Fibroblast of villous mesenchyme (primary cell): ENCODE results near the gene KIAA1143. TPM values are rescaled to one million over a fixed set of nuclear protein-coding genes. Genes with fewer than 3 reads are reported as not detected.

ENCODE experiments used
- DNase-seq: peaks from one replicate; pipeline ENCODE4 v3.0.0-alpha.2; 2010; ENCODE audit warnings: low read depth
- H3K4me3 ChIP-seq: 2 replicates; pipeline ENCODE4 v1.5.1; 2011; ENCODE audit warnings: low read depth, mild to moderate bottlenecking, low read length
- total RNA-seq: library from RNA; depleted of rRNA; stranded (reverse); fragments of >200 nt; gene quantifications from 2 replicates; pipeline ENCODE4 v1.2.3, GENCODE V29; 2012
- TF ChIP-seq, protein P1 (sequence below): IDR thresholded peaks from 2 replicates; pipeline ENCODE4 v1.5.1; 2012; ENCODE audit warnings: low read depth, mild to moderate bottlenecking, low read length; ENCODE audit not compliant: insufficient read depth

Gene KIAA1143
- total RNA-seq, 1 donor: 20.7 TPM

DNA sequence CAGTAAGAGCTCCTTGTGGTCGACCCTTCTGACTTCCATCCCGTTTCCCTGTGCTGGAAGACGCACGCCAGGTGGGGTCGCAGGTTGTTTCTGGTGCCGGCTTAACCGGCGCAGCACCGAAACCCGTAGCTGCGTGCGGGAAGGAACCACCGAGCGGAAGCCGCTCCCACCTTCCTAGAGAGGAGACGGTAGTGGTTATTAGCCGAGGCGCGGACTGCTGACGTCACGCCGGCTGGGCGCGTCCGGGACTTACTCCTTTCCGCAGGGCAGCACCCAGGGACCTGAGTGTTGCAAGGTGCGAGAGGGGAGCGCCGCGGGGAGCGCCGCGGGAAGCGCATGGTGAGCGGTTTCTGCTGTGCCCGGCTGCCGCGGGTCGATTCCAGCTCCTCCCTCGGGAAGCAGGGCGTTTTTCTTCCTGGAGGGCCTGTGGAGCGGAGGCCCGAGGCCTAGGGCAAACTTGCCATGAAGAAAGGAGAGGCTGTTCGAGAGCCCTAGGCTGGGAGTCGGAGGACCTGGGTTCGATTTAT lies 32.0 kb downstream of the KIAA1143 start, which contains the start of gene ZNF501:
Gene ZNF501, plus strand, starts transcription at position 252 of the 527 bp plus-strand sequence. CDS start 4,787 bp downstream, outside the sequence.
- DNase-seq: peak; percentile 96
- TF ChIP-seq, protein P1, sequence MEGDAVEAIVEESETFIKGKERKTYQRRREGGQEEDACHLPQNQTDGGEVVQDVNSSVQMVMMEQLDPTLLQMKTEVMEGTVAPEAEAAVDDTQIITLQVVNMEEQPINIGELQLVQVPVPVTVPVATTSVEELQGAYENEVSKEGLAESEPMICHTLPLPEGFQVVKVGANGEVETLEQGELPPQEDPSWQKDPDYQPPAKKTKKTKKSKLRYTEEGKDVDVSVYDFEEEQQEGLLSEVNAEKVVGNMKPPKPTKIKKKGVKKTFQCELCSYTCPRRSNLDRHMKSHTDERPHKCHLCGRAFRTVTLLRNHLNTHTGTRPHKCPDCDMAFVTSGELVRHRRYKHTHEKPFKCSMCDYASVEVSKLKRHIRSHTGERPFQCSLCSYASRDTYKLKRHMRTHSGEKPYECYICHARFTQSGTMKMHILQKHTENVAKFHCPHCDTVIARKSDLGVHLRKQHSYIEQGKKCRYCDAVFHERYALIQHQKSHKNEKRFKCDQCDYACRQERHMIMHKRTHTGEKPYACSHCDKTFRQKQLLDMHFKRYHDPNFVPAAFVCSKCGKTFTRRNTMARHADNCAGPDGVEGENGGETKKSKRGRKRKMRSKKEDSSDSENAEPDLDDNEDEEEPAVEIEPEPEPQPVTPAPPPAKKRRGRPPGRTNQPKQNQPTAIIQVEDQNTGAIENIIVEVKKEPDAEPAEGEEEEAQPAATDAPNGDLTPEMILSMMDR: no peak
- peak within 1 kb of the TSS; percentile 91 for H3K4me3 ChIP-seq

DNA sequence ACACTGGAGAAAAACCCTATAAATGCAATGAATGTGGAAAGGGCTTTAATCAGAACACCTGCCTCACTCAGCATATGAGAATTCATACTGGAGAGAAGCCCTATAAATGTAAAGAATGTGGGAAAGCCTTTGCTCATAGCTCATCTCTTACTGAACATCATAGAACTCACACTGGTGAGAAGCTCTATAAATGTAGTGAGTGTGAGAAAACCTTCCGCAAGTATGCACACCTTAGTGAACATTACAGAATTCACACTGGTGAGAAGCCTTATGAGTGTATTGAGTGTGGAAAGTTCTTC lies 39.4 kb downstream of the KIAA1143 start:
- no peak overlapping the region for H3K4me3 ChIP-seq
- TF ChIP-seq, protein P1: no peak
- DNase-seq: no peak

DNA sequence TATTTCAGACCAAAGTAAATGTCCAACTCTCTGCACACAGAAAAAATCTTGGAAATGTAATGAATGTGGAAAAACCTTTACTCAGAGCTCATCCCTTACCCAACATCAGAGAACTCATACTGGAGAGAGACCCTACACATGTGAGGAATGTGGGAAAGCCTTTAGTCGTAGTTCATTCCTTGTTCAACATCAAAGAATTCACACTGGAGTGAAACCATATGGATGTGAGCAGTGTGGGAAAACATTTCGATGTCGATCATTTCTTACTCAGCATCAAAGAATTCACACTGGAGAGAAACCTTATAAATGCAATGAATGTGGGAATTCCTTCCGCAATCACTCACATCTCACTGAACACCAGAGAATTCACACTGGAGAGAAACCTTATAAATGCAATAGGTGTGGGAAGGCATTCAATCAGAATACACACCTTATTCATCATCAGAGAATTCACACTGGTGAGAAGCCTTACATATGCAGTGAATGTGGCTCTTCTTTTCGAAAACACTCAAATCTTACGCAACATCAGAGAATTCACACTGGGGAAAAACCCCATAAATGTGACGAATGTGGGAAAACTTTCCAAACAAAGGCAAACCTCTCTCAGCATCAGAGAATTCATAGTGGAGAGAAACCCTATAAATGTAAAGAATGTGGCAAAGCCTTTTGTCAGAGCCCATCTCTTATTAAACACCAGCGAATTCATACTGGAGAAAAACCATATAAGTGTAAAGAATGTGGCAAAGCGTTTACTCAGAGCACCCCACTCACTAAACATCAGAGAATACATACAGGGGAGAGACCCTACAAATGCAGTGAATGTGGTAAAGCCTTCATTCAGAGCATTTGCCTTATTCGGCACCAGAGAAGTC lies 40.0 kb downstream of the KIAA1143 start:
- TF ChIP-seq, protein P1: no peak
- H3K4me3 ChIP-seq: no peak overlapping the region
- DNase-seq: peak; percentile 11

DNA sequence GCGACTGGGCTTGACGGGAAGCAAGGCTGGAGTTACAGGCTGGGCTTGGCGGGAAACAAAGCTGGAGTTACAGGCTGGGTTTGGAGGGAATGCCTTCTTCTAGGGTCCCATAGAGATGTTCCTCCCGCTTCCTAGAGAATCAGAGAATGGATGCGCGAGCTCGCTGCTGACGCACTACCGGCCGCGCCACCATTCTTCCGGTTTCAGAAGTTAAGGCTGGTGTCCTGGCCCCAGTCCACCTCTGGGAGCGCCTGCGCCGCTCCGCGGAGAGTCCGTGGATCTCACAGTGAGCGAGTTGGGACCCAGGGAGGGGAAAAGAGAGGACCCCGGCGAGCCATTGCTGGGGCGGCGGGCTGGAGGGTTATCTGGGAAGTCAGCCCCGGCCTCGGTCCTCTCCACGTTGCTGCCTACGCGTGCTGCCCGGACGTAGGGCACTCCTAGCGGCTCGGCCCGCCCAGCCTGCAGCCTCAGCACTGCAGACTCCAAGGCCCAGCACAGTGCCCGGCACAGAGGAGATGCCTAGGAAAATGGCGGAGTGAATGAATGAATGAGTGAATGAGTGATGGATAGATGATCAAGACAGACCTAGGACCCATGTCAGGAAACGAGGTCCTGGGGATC lies 48.9 kb downstream of the KIAA1143 start, which contains the start of gene ZNF502:
Gene ZNF502, plus strand, starts transcription at position 206 of the 621 bp plus-strand sequence. CDS start 7,602 bp downstream, outside the sequence.
- H3K4me3 ChIP-seq: peak within 1 kb of the TSS; percentile 91
- peak; percentile 87 for DNase-seq
- TF ChIP-seq, protein P1: peak; percentile 41

Other genes with a start within 250 kb of the KIAA1143 start
- gene ZKSCAN7, start 206.4 kb downstream of the KIAA1143 start, total RNA-seq: 5.8 and 6.0 TPM in 2 replicates
- gene ZNF660, start 176.7 kb downstream of the KIAA1143 start, total RNA-seq: 2.9 and 3.0 TPM in 2 replicates
- 11.6 and 16.0 TPM in 2 replicates for gene ZNF197, start 136.6 kb downstream of the KIAA1143 start, total RNA-seq
- 16.1 and 22.5 TPM in 2 replicates for gene ZNF35, start 112.9 kb downstream of the KIAA1143 start, total RNA-seq
- 4.2 and 6.9 TPM in 2 replicates for gene ZNF502, start 49.0 kb downstream of the KIAA1143 start, total RNA-seq
- 4.3 and 5.2 TPM in 2 replicates for gene ZNF501, start 32.0 kb downstream of the KIAA1143 start, total RNA-seq
- 5.5 and 9.9 TPM in 2 replicates for gene KIF15, start 175 bp upstream of the KIAA1143 start, total RNA-seq
- gene TMEM42, start 100.3 kb upstream of the KIAA1143 start, total RNA-seq: 12.6 and 13.0 TPM in 2 replicates
- gene TGM4, start 113.0 kb upstream of the KIAA1143 start, total RNA-seq: not detected in 2 replicates
- gene ZDHHC3, start 214.6 kb upstream of the KIAA1143 start, total RNA-seq: 58.3 and 60.0 TPM in 2 replicates
- 27.1 and 32.4 TPM in 2 replicates for gene EXOSC7, start 214.6 kb upstream of the KIAA1143 start, total RNA-seq